RPMI8226 (cell line): ENCODE measurements around the gene NRG2.

Source experiments
- DNase-seq: peaks from one replicate; pipeline ENCODE4 v3.0.0-alpha.2; 2015

NRG2 gene

GRCh38 chr5:140005145-140005591, 37.9 kb downstream of the NRG2 start:
- DNase-seq, result no peak

- DNase-seq, result no peak
These were observed 38.9 kb downstream of the NRG2 start for GRCh38 chr5:140004174-140004573.

GRCh38 chr5:140003519-140003918, 39.6 kb downstream of the NRG2 start:
- no peak for DNase-seq

- DNase-seq, result no peak
These were observed 42.8 kb downstream of the NRG2 start for GRCh38 chr5:140000332-140000731.

GRCh38 chr5:139998837-139999236, 44.3 kb downstream of the NRG2 start:
- DNase-seq, result no peak

- DNase-seq, result no peak
These were observed 45.8 kb downstream of the NRG2 start for GRCh38 chr5:139997276-139997675.

- no peak for DNase-seq
These were observed 47.2 kb downstream of the NRG2 start for GRCh38 chr5:139995929-139996328.

- DNase-seq, result no peak
These were observed 48.9 kb downstream of the NRG2 start for GRCh38 chr5:139994234-139994633.

- no peak for DNase-seq
These were observed 57.4 kb downstream of the NRG2 start for GRCh38 chr5:139985733-139986132.

- no peak for DNase-seq
These were observed 57.8 kb downstream of the NRG2 start for GRCh38 chr5:139985290-139985689.

GRCh38 chr5:139984816-139985215, 58.3 kb downstream of the NRG2 start:
- no peak for DNase-seq

GRCh38 chr5:139982975-139983240, 60.2 kb downstream of the NRG2 start:
- no peak for DNase-seq

GRCh38 chr5:139982157-139982974, 60.7 kb downstream of the NRG2 start:
- peak; percentile 18 for DNase-seq

GRCh38 chr5:139980765-139981164, 62.3 kb downstream of the NRG2 start:
- DNase-seq, result no peak

GRCh38 chr5:139979943-139980342, 63.2 kb downstream of the NRG2 start:
- no peak for DNase-seq

- no peak for DNase-seq
These were observed 63.6 kb downstream of the NRG2 start for GRCh38 chr5:139979518-139979917.

GRCh38 chr5:139976703-139977102, 66.4 kb downstream of the NRG2 start:
- no peak for DNase-seq

GRCh38 chr5:139975942-139976341, 67.2 kb downstream of the NRG2 start:
- DNase-seq, result no peak

- DNase-seq, result no peak
These were observed 67.8 kb downstream of the NRG2 start for GRCh38 chr5:139975306-139975705.

- DNase-seq, result no peak
These were observed 68.4 kb downstream of the NRG2 start for GRCh38 chr5:139974661-139975060.

GRCh38 chr5:139971202-139971725, 71.8 kb downstream of the NRG2 start:
- DNase-seq, result no peak

- DNase-seq, result no peak
These were observed 73.8 kb downstream of the NRG2 start for GRCh38 chr5:139969318-139969717.

GRCh38 chr5:139968547-139969261, 74.4 kb downstream of the NRG2 start:
- DNase-seq, result peak; percentile 88

GRCh38 chr5:139967353-139967752, 75.7 kb downstream of the NRG2 start:
- no peak for DNase-seq
